ENCODE data around the gene KRTCAP3.
"Not testable (repeated sequence)": the region's sequence is repeated elsewhere in the genome, so short reads cannot be mapped to it uniquely, and the experiment has no call there.

Gene KRTCAP3

GRCh38 chr2:27441958-27442919, at the start of gene KRTCAP3:
TSS of gene KRTCAP3 (plus strand) at chr2:27442381. CDS start at chr2:27442413, 32 bp downstream.
- no peak for DNase-seq (ENCODE audit: low read depth in 2 of 2)

DNA sequence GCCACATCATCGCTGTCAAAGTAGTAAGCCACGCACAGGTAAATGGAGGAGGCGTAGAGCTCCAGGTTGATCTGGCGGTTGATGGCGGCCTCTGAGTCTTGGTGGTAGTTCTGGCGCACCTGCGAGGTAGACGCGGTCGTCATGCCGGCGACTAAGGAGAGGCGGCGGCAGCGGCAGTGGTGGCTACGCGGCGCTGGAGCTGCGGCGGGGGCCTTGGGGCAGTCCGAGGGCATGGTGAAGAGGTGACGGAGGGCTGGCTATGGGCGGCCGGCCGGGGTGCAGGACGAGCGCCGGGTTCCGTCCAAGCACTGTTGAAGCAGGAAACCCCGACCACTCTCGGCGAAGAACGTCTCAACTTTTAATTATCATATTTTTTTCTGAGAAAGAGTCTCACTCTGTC, 49.0 kb upstream of the KRTCAP3 start:
- DNase-seq (ENCODE audit: low read depth in 2 of 2), result no peak

- no peak for DNase-seq (ENCODE audit: low read depth in 2 of 2)
Measured at GRCh38 chr2:27398962-27399361, 43.2 kb upstream of the KRTCAP3 start.

DNA sequence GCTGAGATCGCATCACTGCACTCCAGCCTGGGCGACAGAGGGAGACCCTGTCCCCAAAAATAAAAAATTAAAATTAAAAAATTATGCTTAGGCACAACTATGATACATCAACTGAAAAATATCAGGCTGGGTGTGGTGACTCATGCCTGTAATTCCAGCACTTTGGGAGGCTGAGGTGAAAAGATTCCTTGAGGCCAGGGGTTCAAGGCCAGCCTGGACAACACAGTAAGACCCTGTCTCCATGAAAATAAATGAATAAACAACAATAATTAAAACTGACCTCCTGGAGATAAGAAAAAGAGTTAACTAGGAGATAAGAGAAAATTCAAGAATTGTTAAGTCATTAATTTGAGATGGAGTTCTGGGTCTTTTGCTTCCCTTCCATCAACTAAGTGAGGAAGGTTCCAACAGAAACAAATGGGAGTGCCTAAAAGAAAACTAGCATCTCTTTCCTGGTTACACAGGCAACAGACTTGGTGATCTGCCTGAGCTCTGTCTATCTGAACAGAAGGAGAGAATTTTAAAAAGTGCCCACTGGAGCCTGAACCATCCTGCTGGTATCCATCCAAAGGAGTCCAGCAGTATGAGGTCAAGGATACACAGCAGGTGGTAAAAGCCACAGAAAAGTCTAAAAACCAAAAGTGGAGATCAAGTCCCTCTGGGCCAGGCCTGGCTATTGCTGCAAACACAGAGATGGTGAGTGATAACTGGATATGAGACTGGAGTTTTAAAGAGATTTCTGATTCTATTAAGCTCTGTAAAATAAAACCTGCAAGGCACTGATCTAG, 41.6 kb upstream of the KRTCAP3 start:
- DNase-seq (ENCODE audit: low read depth in 2 of 2), result no peak

GRCh38 chr2:27407798-27408491, 34.2 kb upstream of the KRTCAP3 start:
- DNase-seq (ENCODE audit: low read depth in 2 of 2), result peak in 1 of 2 experiments; percentile 9

GRCh38 chr2:27408601-27409320, 33.4 kb upstream of the KRTCAP3 start:
- no peak for DNase-seq (ENCODE audit: low read depth in 2 of 2)

DNA sequence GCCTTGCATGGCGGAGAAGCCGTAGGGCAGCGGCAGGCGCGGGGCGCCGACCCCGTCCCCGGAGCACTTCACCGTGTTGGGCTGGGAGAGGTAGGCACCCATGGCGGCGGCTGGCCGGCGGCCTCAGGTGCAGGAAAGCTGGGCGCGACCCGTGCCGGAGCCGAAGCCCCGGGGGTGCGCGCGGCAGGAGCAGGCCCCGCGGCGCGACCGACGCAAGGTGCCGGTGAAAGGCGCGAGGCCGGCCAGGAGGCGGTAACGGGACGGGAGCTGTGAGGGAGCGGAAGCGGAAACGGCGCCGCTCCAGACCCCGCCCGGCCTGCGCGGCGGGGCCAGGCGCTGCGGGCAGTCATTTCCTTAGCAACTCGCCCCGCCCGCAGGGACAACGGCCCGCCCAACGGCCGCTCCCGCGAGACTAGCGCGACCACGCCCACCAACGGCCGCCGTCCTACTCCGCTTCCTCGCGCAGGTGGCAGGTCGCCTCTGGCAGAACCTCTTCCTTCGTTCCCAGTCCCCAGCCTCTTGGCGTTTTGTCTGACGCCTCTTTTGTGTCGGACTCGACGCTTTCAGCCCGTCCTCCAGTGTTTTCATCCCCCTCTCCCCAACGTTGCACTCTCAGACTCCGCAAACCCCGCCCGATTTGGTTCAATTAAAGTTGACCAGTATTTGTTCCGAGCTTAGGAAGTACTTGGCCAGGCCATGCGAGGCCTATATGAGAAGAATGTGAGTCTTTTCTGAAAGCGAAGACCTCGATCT, 32.7 kb upstream of the KRTCAP3 start, which contains the start of gene PPM1G:
Gene PPM1G (minus strand): TSS at position 271 of the 753 bp plus-strand sequence. CDS start 169 bp downstream, at position 102.
- DNase-seq (ENCODE audit: low read depth in 2 of 2), result peak; percentile 74 to 77

- no peak for DNase-seq (ENCODE audit: low read depth in 2 of 2)
Measured at GRCh38 chr2:27412419-27413152, 29.6 kb upstream of the KRTCAP3 start.

GRCh38 chr2:27416151-27416550, 26.0 kb upstream of the KRTCAP3 start:
- no peak for DNase-seq (ENCODE audit: low read depth in 2 of 2)

DNA sequence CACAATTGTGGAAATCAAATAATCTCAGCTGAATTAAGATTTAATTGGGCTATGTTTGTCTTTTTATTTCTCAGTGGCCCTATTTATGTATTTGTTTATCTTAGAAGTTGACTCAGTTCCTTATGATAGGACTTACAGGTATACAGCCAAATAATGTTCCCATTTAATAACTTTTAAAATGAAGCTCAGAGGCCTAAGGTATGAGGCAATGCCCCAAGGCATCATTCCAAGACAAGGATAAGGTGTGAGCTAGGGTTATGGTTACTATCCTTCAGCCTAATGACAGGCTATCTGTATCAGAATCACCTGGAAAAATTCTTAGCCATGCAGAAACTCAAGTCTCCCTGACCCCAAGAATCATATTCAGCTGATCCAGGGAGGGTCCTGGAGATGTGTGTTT, 21.2 kb upstream of the KRTCAP3 start:
- DNase-seq (ENCODE audit: low read depth in 2 of 2), result no peak

GRCh38 chr2:27421660-27422250, 20.4 kb upstream of the KRTCAP3 start:
- no peak for DNase-seq (ENCODE audit: low read depth in 2 of 2)

DNA sequence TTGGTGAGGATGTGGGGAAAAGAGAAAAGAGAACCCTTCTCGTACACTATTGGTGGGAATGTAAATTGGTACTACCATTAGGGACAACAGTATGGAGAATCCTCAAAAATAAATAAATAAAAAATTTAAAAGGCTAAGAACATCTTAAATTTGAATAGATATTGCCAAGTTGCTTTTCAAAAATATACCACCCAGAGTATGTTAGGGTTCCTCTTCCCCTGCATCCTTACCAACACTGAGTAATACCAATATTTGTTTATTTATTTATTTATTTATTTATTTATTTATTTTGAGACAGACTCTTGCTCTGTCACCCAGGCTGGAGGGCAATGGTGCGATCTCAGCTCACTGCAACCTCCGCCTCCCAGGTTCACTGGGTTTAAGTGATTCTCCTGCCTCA, 19.2 kb upstream of the KRTCAP3 start:
- DNase-seq (ENCODE audit: low read depth in 2 of 2), result no peak

GRCh38 chr2:27425039-27425438, 17.1 kb upstream of the KRTCAP3 start:
- DNase-seq (ENCODE audit: low read depth in 2 of 2), result not testable (repeated sequence)

DNA sequence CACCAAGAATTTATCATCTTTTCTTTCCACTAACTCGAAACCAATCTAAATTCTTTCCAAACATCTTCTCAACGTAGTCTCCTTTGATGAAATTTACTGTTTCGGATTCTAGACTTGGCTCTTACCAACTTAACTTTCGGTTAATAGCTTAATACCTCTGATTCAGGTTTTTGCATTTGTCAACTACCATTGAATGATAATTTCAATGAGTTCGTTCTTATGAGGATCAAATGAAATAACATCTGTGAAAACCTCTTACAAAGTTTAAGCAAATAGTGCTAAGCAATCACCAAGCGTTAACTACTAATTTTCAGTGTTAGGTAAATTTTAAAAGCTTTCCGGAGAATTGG, 14.3 kb upstream of the KRTCAP3 start:
- DNase-seq (ENCODE audit: low read depth in 2 of 2), result no peak

- DNase-seq (ENCODE audit: low read depth in 2 of 2), result peak; percentile 70 to 72
Measured at GRCh38 chr2:27428213-27428977, 13.8 kb upstream of the KRTCAP3 start, which contains the start of gene NRBP1. TSS of gene NRBP1 (plus strand) at chr2:27428631. CDS start at chr2:27433274, 4,643 bp downstream.

DNA sequence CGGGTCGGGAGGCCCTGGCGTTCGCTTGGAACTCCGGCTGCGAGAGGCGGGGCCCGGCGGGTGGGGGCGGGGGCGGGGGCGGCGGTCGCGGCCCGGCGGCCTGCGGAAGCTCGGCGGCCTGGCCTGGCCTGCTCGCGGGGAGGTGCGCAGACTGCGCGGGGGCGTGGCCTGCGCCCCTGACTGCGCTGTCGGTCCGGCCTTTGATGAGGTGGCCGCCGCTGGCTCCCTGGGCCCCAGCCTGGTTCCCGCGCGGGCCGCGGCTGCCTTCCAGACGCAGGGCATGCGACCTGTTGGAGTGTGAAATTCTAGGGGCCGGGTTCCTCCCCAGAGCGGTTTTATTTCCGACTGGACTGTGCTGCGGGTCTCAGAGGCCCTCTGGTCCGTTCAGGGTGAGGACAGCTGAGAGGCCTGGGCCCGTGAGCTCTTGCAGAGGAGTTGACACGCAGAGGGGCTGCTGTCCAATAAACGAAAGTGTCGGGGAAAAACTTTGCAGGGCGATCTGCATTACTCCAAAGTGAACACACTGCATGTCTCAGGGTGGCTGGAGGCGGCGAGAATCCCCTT, 13.1 kb upstream of the KRTCAP3 start:
- DNase-seq (ENCODE audit: low read depth in 2 of 2), result peak; percentile 38 to 53

DNA sequence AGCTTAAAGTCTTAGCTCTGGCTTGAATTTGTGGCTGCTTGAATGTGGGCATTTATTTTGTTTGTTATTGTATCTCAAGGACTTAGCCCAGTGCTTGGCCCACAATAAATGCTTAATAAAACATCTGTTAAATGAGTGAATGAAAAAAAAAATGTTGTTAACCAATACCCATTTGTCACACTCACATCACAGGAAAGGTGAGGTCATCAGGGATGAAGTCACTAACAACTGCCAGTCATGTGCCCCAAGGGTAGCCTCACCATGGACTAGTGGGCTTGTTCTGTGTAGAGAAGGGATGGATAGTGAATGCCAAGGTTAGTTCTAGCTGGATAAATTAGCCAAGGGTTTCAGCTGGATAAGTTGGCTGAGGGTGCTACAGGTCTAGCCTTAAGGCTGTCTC, 10.8 kb upstream of the KRTCAP3 start:
- DNase-seq (ENCODE audit: low read depth in 2 of 2), result no peak

GRCh38 chr2:27435628-27436027, 6.6 kb upstream of the KRTCAP3 start:
- no peak for DNase-seq (ENCODE audit: low read depth in 2 of 2)
